Esophagus squamous epithelium (tissue), 5 donors: ENCODE results near the gene LTB. TPM values are rescaled to one million over a fixed set of nuclear protein-coding genes. Genes with fewer than 3 reads are reported as not detected.

Experiments
- DNase-seq: peaks from one replicate; lab custom pipeline; 2025; lab: John Stamatoyannopoulos, UW
- H3K27ac ChIP-seq, 4 donors: fragments of 200-600 bp; sonication (generic); one replicate each; pipeline ENCODE4 v1.5.1; 2016 to 2019; ENCODE audit warnings: mild to moderate bottlenecking in 1 of 4
- H3K27me3 ChIP-seq, 4 donors: fragments of 200-600 bp; sonication (generic); 1 replicate in 3 of 4; 2 replicates in 1 of 4; pipeline versions ENCODE4 v1.5.1 to v1.6.0; 2017 to 2021; ENCODE audit warnings: antibody characterized with exemption in 1 of 4
- H3K36me3 ChIP-seq, 3 donors: fragments of 200-600 bp; sonication (generic); one replicate each; pipeline ENCODE4 v1.5.1; 2016 to 2019
- H3K4me1 ChIP-seq, 3 donors: fragments of 200-600 bp; sonication (generic); one replicate each; pipeline ENCODE4 v1.5.1; 2017 to 2019
- H3K4me3 ChIP-seq, 4 donors: fragments of 200-600 bp; sonication (generic); 1 replicate in 3 of 4; 2 replicates in 1 of 4; pipeline ENCODE4 v1.5.1; 2016 to 2019; ENCODE audit warnings: mild to moderate bottlenecking in 2 of 4, moderate library complexity in 1 of 4
- H3K9me3 ChIP-seq, 3 donors: fragments of 200-600 bp; sonication (generic); one replicate each; pipeline ENCODE4 v1.5.1; 2016 to 2019
- CTCF ChIP-seq, 6 experiments: fragments of 450-650 bp in 4 of 6; fragments of 200-600 bp in 2 of 6; sonication (generic) in 2 of 6; IDR thresholded peaks; one replicate each; pipeline ENCODE4 v1.5.1; 2016 to 2019; ENCODE audit warnings: antibody characterized with exemption in 6 of 6, mild to moderate bottlenecking in 4 of 6, moderate library complexity in 4 of 6
- POLR2A ChIP-seq, 4 donors: fragments of 450-650 bp; IDR thresholded peaks; one replicate each; pipeline ENCODE4 v1.6.1; 2017; ENCODE audit warnings: antibody characterized with exemption in 4 of 4, mild to moderate bottlenecking in 4 of 4, moderate library complexity in 3 of 4
- WGBS, 2 donors: methylation state at CpG; one replicate each; pipeline ENCODE4 v1.1.5; 2018; 5-methylcytosine and 5-hydroxymethylcytosine counted together
- intact Hi-C: fragments of 100-400 bp; cut with DNase I; formaldehyde crosslinking; loops from one replicate; pipeline ENCODE4 v1.15.0; 2022
- total RNA-seq, 4 donors: library from RNA; depleted of rRNA; stranded (reverse); fragments of >200 nt; gene quantifications; one replicate each; pipeline ENCODE4 v1.1.0, GENCODE V29; 2016
- donor health status: DM: yes; HTN: yes; CAD: no.

Gene LTB
- total RNA-seq, 4 donors from 2014 or later: 0.53 to 2.3 (median 1.1) TPM

DNA sequence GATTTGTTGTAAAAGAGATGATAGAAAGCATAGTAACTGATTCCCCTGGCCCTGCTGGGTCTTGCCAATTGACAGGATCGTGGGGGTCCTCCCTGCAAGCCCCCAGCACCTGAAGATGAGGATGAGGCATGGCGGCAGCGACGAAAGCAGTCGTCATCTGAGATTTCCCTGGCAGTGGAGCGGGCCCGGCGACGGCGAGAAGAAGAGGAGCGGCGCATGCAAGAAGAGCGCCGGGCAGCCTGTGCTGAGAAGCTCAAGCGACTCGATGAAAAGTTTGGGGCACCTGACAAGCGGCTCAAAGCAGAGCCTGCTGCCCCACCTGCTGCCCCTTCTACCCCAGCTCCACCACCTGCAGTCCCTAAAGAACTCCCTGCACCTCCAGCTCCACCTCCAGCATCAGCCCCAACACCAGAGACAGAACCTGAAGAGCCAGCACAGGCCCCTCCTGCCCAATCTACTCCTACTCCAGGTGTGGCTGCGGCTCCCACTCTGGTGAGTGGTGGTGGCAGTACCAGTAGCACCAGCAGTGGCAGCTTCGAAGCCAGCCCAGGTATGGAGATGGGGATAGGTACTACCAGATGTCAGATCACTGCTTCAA lies 45.6 kb upstream of the LTB start:
- Histone ChIP-seq H3K27ac (no peak overlapping the region), H3K4me1 (peaks cover 0 to 11% (median 3%) of the 10 kb centered on the region in 3 donors), H3K9me3 (no peaks in the 10 kb centered on the region), H3K27me3 (no peaks in the 10 kb centered on the region), H3K4me3 (no peak overlapping the region), H3K36me3 (peaks cover 77 to 96% (median 81%) of the 10 kb centered on the region in 3 donors)
- TF ChIP-seq POLR2A (IDR thresholded peaks at IDR 0.05): no peak
- no peak for TF ChIP-seq CTCF (IDR thresholded peaks at IDR 0.05)
- intact Hi-C loops: no loop called here
- DNase-seq: no peak
- 94 to 95% methylated on average over 14 to 17 of the region's 19 CpGs for WGBS, 2 donors

GRCh38 chr6:31626952-31627351 lies 44.7 kb upstream of the LTB start:
- Histone ChIP-seq H3K27ac (no peak overlapping the region), H3K4me1 (peaks cover 6 to 20% (median 10%) of the 10 kb centered on the region in 3 donors), H3K27me3 (no peaks in the 10 kb centered on the region), H3K36me3 (peaks cover 74 to 88% (median 77%) of the 10 kb centered on the region in 3 donors), H3K4me3 (no peak overlapping the region), H3K9me3 (no peaks in the 10 kb centered on the region)
- no peak for DNase-seq
- TF ChIP-seq POLR2A (IDR thresholded peaks at IDR 0.05) (no peak), CTCF (IDR thresholded peaks at IDR 0.05) (no peak)
- intact Hi-C loops: no loop called here
- WGBS, 2 donors: 93 to 95% methylated on average over 3 to 6 of the region's 10 CpGs

GRCh38 chr6:31624070-31624469 lies 41.8 kb upstream of the LTB start:
- DNase-seq: no peak
- Histone ChIP-seq H3K4me1 (peaks cover 11 to 35% (median 14%) of the 10 kb centered on the region in 3 donors), H3K36me3 (peaks cover 52 to 59% (median 52%) of the 10 kb centered on the region in 3 donors), H3K9me3 (no peaks in the 10 kb centered on the region), H3K27ac (no peak overlapping the region), H3K4me3 (no peak overlapping the region), H3K27me3 (no peaks in the 10 kb centered on the region)
- 65 to 86% methylated on average over 5 to 10 of the region's 10 CpGs for WGBS, 2 donors
- intact Hi-C loops: no loop called here
- TF ChIP-seq POLR2A (IDR thresholded peaks at IDR 0.05) (no peak), CTCF (IDR thresholded peaks at IDR 0.05) (no peak)

DNA sequence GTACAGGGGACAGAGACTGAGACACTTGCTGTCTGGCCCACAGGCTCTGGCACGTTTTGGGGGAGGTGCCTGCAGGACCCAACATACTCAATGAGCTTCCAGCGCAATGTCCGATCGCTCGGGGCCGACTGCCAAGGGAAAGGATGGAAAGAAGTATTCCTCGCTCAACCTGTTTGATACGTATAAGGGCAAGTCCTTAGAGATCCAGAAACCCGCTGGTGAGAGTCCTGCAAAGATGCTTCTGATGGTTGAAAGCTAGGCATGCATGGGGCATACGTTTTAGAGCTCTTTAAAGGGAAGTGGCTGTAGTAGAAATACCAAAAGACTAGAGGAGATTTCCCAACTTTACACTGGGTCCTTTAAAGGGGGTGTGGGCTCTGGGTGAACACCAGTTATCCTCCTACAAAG lies 40.5 kb upstream of the LTB start:
- H3K27ac ChIP-seq: peak overlapping the region; percentile 97 to 99 (median 98)
- WGBS, 2 donors: 22 to 29% methylated on average over 10 of the region's 10 CpGs
- H3K4me3 ChIP-seq: peak overlapping the region in 3 of 4 donors; percentile 80 to 98 (median 91)

More for the DNA sequence above, 40.5 kb upstream of the LTB start:
- no peaks in the 10 kb centered on the region for H3K27me3 ChIP-seq
- intact Hi-C loops: no loop called here
- no peak for TF ChIP-seq CTCF (IDR thresholded peaks at IDR 0.05)
- TF ChIP-seq POLR2A (IDR thresholded peaks at IDR 0.05): no peak
- DNase-seq: no peak
- H3K4me1 ChIP-seq: peaks cover 11 to 35% (median 14%) of the 10 kb centered on the region in 3 donors
- H3K9me3 ChIP-seq: no peaks in the 10 kb centered on the region
- H3K36me3 ChIP-seq: peaks cover 38 to 45% (median 41%) of the 10 kb centered on the region in 3 donors
